HCT116 (cell line): ENCODE results near the gene TBX5. TPM values are rescaled to one million over a fixed set of nuclear protein-coding genes. Genes with fewer than 3 reads are reported as not detected.

Experiments used
- ATAC-seq: fragments of 200-7000 bp; cut with Tn5 transposase; 2 replicates; pipeline ENCODE4 v1.9.1; 2020; ENCODE audit warnings: mild to moderate bottlenecking, moderate library complexity
- BruUV-seq: library from RNA; stranded (reverse); fragments of 400-500 nt; replicated peaks from 2 replicates; lab custom pipeline; 2021; lab: Mats Ljungman, UMichigan
- CTCF ChIA-PET: fragments of 300-600 bp; sonication (Branson Sonifier 250); formaldehyde crosslinking; loops from one replicate; lab custom pipeline; 2021; ENCODE audit warnings: antibody characterized with exemption; lab: Charles Lee
- POLR2A ChIA-PET: fragments of 300-600, 350-600 bp; sonication (Branson Sonifier 250); formaldehyde crosslinking; loops from one replicate; lab custom pipeline; 2021; ENCODE audit warnings: antibody characterized with exemption; lab: Charles Lee
- RAD21 ChIA-PET, 2 experiments: fragments of 300-600 bp; sonication (Branson Sonifier 250); formaldehyde crosslinking; loops; one replicate each; lab custom pipeline; 2023; ENCODE audit warnings: low total read pairs in 2 of 2; ENCODE audit not compliant: uncharacterized antibody in 2 of 2, unreplicated experiment in 2 of 2, low non-redundant PET in 1 of 2; lab: Charles Lee
- DNase-seq: peaks from one replicate; pipeline ENCODE4 v3.0.0-alpha.2; 2010; ENCODE audit warnings: low read depth, low spot score
- H2AFZ ChIP-seq: fragments of 200-600 bp; shearing (Covaris generic), sonication (generic); 2 replicates; pipeline ENCODE4 v1.6.1; 2017; ENCODE audit warnings: low read depth, mixed run types, mixed read lengths, antibody characterized with exemption, low read length; ENCODE audit not compliant: poor library complexity, severe bottlenecking
- H3K27ac ChIP-seq: 2 replicates; pipeline ENCODE4 v1.5.1; 2012; ENCODE audit warnings: low read depth, low read length
- H3K27me3 ChIP-seq: fragments of 200-600 bp; sonication (generic); 2 replicates; pipeline ENCODE4 v1.6.1; 2016; ENCODE audit warnings: mixed run types, low read length, mixed read lengths; ENCODE audit not compliant: insufficient read depth
- H3K36me3 ChIP-seq, 2 experiments: fragments of 200-500 bp in 1 of 2; fragments of 200-600 bp in 1 of 2; sonication (Bioruptor generic) in 1 of 2; sonication (generic) in 1 of 2; 2 replicates each; pipeline versions ENCODE4 v1.5.1 to v1.6.1; 2014 to 2016; ENCODE audit warnings: low read length in 2 of 2, inconsistent platforms in 1 of 2, mixed read lengths in 1 of 2, mixed run types in 1 of 2; ENCODE audit not compliant: insufficient read depth in 2 of 2, control insufficient read depth in 1 of 2
- H3K4me1 ChIP-seq, 2 experiments: fragments of 200-600 bp in 1 of 2; sonication (generic) in 1 of 2; 2 replicates each; pipeline versions ENCODE4 v1.5.1 to v1.6.1; 2012 to 2017; ENCODE audit warnings: low read length in 2 of 2, inconsistent platforms in 1 of 2, mild to moderate bottlenecking in 1 of 2, mixed read lengths in 1 of 2, mixed run types in 1 of 2, moderate library complexity in 1 of 2; ENCODE audit not compliant: insufficient read depth in 2 of 2, control insufficient read depth in 1 of 2
- H3K4me2 ChIP-seq: fragments of 200-600 bp; sonication (generic); 2 replicates; pipeline ENCODE4 v1.6.1; 2017; ENCODE audit warnings: mixed run types, low read length, mixed read lengths
- H3K4me3 ChIP-seq, 2 experiments: fragments of 200-600 bp in 1 of 2; sonication (generic) in 1 of 2; replicated peaks in 1 of 2; 2 replicates each; pipeline ENCODE4 v1.5.1; 2011 to 2016; ENCODE audit warnings: low read length in 2 of 2, control low read depth in 1 of 2, low read depth in 1 of 2, mild to moderate bottlenecking in 1 of 2, mixed read lengths in 1 of 2, mixed run types in 1 of 2
- H3K79me2 ChIP-seq: fragments of 200-600 bp; sonication (generic); 2 replicates; pipeline ENCODE4 v1.6.1; 2017; ENCODE audit warnings: mild to moderate bottlenecking, mixed run types, low read length, moderate library complexity, mixed read lengths; ENCODE audit not compliant: insufficient read depth
- H3K9ac ChIP-seq: fragments of 200-600 bp; sonication (generic); 2 replicates; pipeline ENCODE4 v1.6.1; 2016; ENCODE audit warnings: low read length, mixed read lengths
- H3K9me2 ChIP-seq: fragments of 200-600 bp; sonication (generic), shearing (Covaris generic); 2 replicates; pipeline ENCODE4 v1.6.1; 2017; ENCODE audit warnings: mixed run types, mild to moderate bottlenecking, moderate library complexity; ENCODE audit not compliant: insufficient read depth
- H3K9me3 ChIP-seq, 2 experiments: fragments of 200-500 bp in 1 of 2; fragments of 200-600 bp in 1 of 2; sonication (Bioruptor generic) in 1 of 2; sonication (generic) in 1 of 2; 2 replicates each; pipeline ENCODE4 v1.6.1; 2014 to 2017; ENCODE audit warnings: low read length in 2 of 2, mixed read lengths in 2 of 2, inconsistent platforms in 1 of 2, low read depth in 1 of 2, mild to moderate bottlenecking in 1 of 2, mixed run types in 1 of 2, moderate library complexity in 1 of 2; ENCODE audit not compliant: control insufficient read depth in 1 of 2, insufficient read depth in 1 of 2
- H4K20me1 ChIP-seq: fragments of 200-600 bp; sonication (generic), shearing (Covaris generic); 2 replicates; pipeline ENCODE4 v1.6.1; 2017; ENCODE audit warnings: mixed run types, mild to moderate bottlenecking, moderate library complexity; ENCODE audit not compliant: insufficient read depth
- ATF3 ChIP-seq: IDR thresholded peaks from 2 replicates; pipeline ENCODE4 v1.6.1; 2012
- CTCF ChIP-seq, 3 experiments: fragments of 200-600 bp in 1 of 3; sonication (generic) in 1 of 3; IDR thresholded peaks in 2 of 3; conservative IDR thresholded peaks in 1 of 3; 2 replicates each; pipeline ENCODE4 v1.5.1; 2012 to 2017; ENCODE audit warnings: low read depth in 2 of 3, low read length in 2 of 3, antibody characterized with exemption in 1 of 3, borderline replicate concordance in 1 of 3, control low read depth in 1 of 3, mild to moderate bottlenecking in 1 of 3, mixed read lengths in 1 of 3, mixed run types in 1 of 3, moderate library complexity in 1 of 3; ENCODE audit not compliant: insufficient read depth in 1 of 3
- EZH2 ChIP-seq: fragments of 200-600 bp; sonication (generic); IDR thresholded peaks from 2 replicates; pipeline ENCODE4 v1.6.1; 2017; ENCODE audit warnings: antibody characterized with exemption, mixed run types
- EZH2phosphoT487 ChIP-seq: fragments of 200-600 bp; IDR thresholded peaks from 2 replicates; pipeline ENCODE4 v1.6.1; 2018; ENCODE audit warnings: antibody characterized with exemption, borderline replicate concordance
- FOSL1 ChIP-seq: IDR thresholded peaks from 2 replicates; pipeline ENCODE4 v1.6.1; 2012; ENCODE audit warnings: low read depth
- REST ChIP-seq: IDR thresholded peaks from 2 replicates; pipeline ENCODE4 v1.6.1; 2012; ENCODE audit warnings: low read depth
- SP1 ChIP-seq: IDR thresholded peaks from 2 replicates; pipeline ENCODE4 v1.6.1; 2012; ENCODE audit warnings: low read depth
- TCF7L2 ChIP-seq: IDR thresholded peaks from 2 replicates; pipeline ENCODE4 v1.7.0; 2011; ENCODE audit warnings: borderline replicate concordance, inconsistent platforms; ENCODE audit not compliant: insufficient read depth, insufficient read length; ENCODE audit errors: extremely low read depth
- YY1 ChIP-seq: IDR thresholded peaks from 2 replicates; pipeline ENCODE4 v1.6.1; 2011; ENCODE audit warnings: low read length, low read depth, moderate library complexity, mild to moderate bottlenecking; ENCODE audit not compliant: insufficient replicate concordance; ENCODE audit errors: extremely low read depth
- ZBTB33 ChIP-seq: IDR thresholded peaks from 2 replicates; pipeline ENCODE4 v1.6.1; 2011; ENCODE audit warnings: mild to moderate bottlenecking, low read length, moderate library complexity; ENCODE audit not compliant: insufficient replicate concordance; ENCODE audit errors: extremely low read depth
- ZNF274 ChIP-seq: fragments of 200-500 bp; sonication (Bioruptor generic); IDR thresholded peaks from 2 replicates; pipeline ENCODE4 v1.6.1; 2014; ENCODE audit warnings: mild to moderate bottlenecking, low read depth, low read length, inconsistent platforms
- intact Hi-C: fragments of 100-400 bp; cut with micrococcal nuclease; formaldehyde crosslinking; loops from 2 replicates; pipeline ENCODE4 v1.10.0; 2022
- total RNA-seq: library from RNA; stranded (reverse); gene quantifications from one replicate; pipeline ENCODE4 v1.2.1, GENCODE V29; 2021; ENCODE audit not compliant: unreplicated experiment
- TF ChIP-seq, protein P1 (sequence below): IDR thresholded peaks from 2 replicates; pipeline ENCODE4 v1.6.1; 2012

Gene TBX5
- total RNA-seq, 1 experiment from 2014 or later: 0.10 TPM

DNA sequence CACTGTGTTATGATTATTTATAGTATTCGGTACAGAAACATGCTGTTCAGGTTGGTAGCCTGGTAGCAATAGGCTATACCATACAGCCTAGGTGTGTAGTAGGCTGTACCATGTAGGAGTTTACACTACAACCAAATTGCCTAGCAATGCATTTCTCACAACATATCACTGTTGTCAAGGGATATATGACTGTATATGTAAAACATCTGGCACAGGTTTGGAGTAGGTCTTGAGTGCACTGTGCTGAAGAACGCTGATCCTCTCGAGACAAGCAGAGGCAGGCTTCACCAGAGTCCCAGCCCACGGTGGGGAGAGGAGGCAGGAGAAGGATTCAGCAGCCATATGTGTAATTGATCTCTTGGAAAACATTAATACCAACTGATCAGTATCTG is 15.0 kb upstream of the TBX5 start:
- H3K27me3 ChIP-seq: peaks cover 56% of the 10 kb centered on the region
- no peaks in the 10 kb centered on the region for H4K20me1 ChIP-seq
- H3K4me1 ChIP-seq: no peaks in the 10 kb centered on the region
- no peak overlapping the region for H3K4me3 ChIP-seq
- no peaks in the 10 kb centered on the region for H3K9me3 ChIP-seq
- no peak for ATAC-seq
- TF ChIP-seq TCF7L2: no peak
- TF ChIP-seq REST: no peak
- no peak for TF ChIP-seq FOSL1
- TF ChIP-seq CTCF (IDR thresholded peaks at IDR 0.05 in 2 of 3, conservative IDR thresholded peaks at IDR 0.05 in 1 of 3; ENCODE audit: borderline replicate concordance in 1 of 3, insufficient read depth in 1 of 3, low read depth in 2 of 3, low read length in 2 of 3): no peak
- TF ChIP-seq EZH2: no peak
- no peak for TF ChIP-seq ZBTB33
- no peak for TF ChIP-seq YY1
- TF ChIP-seq ZNF274: no peak
- TF ChIP-seq ATF3: no peak
- no peak for TF ChIP-seq EZH2phosphoT487
- TF ChIP-seq, protein P1, sequence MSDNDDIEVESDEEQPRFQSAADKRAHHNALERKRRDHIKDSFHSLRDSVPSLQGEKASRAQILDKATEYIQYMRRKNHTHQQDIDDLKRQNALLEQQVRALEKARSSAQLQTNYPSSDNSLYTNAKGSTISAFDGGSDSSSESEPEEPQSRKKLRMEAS: no peak
- TF ChIP-seq SP1: no peak
- TF ChIP-seq, all 23 proteins: peak for 0
- Histone ChIP-seq H3K9me2 (no peaks in the 10 kb centered on the region), H3K4me2 (no peak overlapping the region), H3K79me2 (no peaks in the 10 kb centered on the region), H3K36me3 (no peaks in the 10 kb centered on the region), H3K27ac (no peak overlapping the region), H2AFZ (no peak overlapping the region), H3K9ac (no peak overlapping the region)
- POLR2A ChIA-PET: no interaction called here
- CTCF ChIA-PET: no interaction called here
- no peak for DNase-seq
- intact Hi-C loops: no loop called here
- RAD21 ChIA-PET: no interaction called here
- no TSS peak for BruUV-seq
